Measurements from ENCODE around the gene LRG1.

GRCh38 chr19:4512070-4512469 lies 27.8 kb downstream of the LRG1 start:
- TF ChIP-seq EZH2 (IDR thresholded peaks at IDR 0.05; ENCODE audit: low read depth, unreplicated experiment): no peak
- TF ChIP-seq CTCF (conservative IDR thresholded peaks at IDR 0.05; ENCODE audit: low read depth in 2 of 2): no peak
- TF ChIP-seq POLR2AphosphoS5 (IDR thresholded peaks at IDR 0.05; ENCODE audit: low read depth): no peak
- TF ChIP-seq REST (IDR thresholded peaks at IDR 0.05; ENCODE audit: unreplicated experiment): no peak
- TF ChIP-seq EZH2phosphoT487 (IDR thresholded peaks at IDR 0.05; ENCODE audit: unreplicated experiment): no peak
- no peak for TF ChIP-seq ZNF331 (CRISPR knock-in tag; IDR thresholded peaks at IDR 0.05; ENCODE audit: low read depth)
- no peak for TF ChIP-seq ZNF114 (CRISPR knock-in tag; IDR thresholded peaks at IDR 0.05)
- TF ChIP-seq CREB1 (CRISPR knock-in tag; IDR thresholded peaks at IDR 0.05; ENCODE audit: low read depth): no peak
- TF ChIP-seq NANOG (IDR thresholded peaks at IDR 0.05; ENCODE audit: borderline replicate concordance): no peak
- TF ChIP-seq ETS1 (IDR thresholded peaks at IDR 0.05): no peak

Measured in GM23338 (cell line).